PFSK-1 (cell line): ENCODE measurements around the gene PRR33.

Source experiments
- FOXP2 ChIP-seq: optimal IDR thresholded peaks from 2 replicates; pipeline ENCODE3; 2011; ENCODE audit warnings: borderline replicate concordance, control low read depth, inconsistent platforms; ENCODE audit not compliant: insufficient read depth; ENCODE audit errors: extremely low read length, extremely low read depth
- POLR2AphosphoS5 ChIP-seq: IDR thresholded peaks from 2 replicates; pipeline ENCODE4 v1.6.1; 2012; ENCODE audit warnings: low read depth, mild to moderate bottlenecking, control low read depth, low read length, moderate library complexity
- SIN3A ChIP-seq: IDR thresholded peaks from 2 replicates; pipeline ENCODE4 v1.6.1; 2012; ENCODE audit warnings: mild to moderate bottlenecking, low read length, moderate library complexity, borderline replicate concordance; ENCODE audit not compliant: insufficient read depth
- TAF1 ChIP-seq: IDR thresholded peaks from 2 replicates; pipeline ENCODE4 v1.6.1; 2012; ENCODE audit warnings: low read length, control low read depth, borderline replicate concordance; ENCODE audit not compliant: insufficient read depth
- TF ChIP-seq, protein P1 (sequence below), 2 experiments: IDR thresholded peaks; 2 replicates each; pipeline versions ENCODE4 v1.6.1 to v1.8.0; 2011 to 2012; ENCODE audit warnings: low read depth in 2 of 2, low read length in 2 of 2, control low read depth in 1 of 2, inconsistent platforms in 1 of 2, mild to moderate bottlenecking in 1 of 2, moderate library complexity in 1 of 2; ENCODE audit not compliant: insufficient read depth in 1 of 2

Gene PRR33

DNA sequence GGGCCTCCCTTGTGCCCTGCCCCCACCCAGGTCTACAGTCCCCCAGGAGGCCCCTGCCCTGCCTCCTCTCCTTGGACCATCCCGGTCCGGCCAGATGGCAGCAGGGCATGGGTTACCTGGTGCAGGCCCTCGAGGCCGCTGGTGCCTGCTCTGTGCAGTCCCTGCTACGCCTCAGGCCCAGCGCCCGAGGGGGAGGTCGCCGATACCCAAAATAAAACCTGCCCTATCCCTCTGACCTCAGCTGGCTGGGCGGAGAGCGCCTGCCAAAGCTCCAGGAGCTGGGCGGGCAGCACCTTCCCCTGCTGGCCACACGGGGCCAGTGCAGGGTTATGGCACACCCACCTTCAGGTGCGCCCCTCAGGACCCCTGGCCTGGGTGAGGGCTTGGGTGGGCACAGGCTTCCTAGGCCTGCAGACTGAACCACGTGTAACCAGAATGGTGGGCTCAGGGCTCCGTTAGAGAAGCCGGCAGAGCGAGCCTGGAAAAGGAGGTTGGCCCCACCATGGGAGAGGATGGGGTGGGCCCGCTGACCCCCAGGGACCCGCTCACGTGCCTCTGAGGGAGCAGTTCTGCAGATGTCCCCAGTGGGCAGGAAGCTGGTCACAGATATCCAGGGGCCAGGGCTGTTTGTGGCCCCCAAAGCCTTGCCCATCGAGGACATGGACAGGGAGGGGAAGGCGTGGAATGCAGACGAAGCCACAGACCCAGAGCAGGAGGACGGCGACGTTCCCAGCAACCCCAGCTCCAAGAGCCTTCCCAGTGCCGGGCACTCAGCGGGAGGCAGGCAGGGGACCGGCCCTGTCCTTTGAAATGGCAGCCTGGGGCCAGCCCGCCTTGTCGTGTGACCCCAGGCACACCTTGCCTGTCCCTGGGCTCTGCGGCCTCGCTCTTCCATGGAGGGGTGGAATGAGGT lies 26.1 kb upstream of the PRR33 start:
- TF ChIP-seq SIN3A (no peak), TAF1 (no peak), POLR2AphosphoS5 (no peak), FOXP2 (no peak)
- TF ChIP-seq, protein P1, sequence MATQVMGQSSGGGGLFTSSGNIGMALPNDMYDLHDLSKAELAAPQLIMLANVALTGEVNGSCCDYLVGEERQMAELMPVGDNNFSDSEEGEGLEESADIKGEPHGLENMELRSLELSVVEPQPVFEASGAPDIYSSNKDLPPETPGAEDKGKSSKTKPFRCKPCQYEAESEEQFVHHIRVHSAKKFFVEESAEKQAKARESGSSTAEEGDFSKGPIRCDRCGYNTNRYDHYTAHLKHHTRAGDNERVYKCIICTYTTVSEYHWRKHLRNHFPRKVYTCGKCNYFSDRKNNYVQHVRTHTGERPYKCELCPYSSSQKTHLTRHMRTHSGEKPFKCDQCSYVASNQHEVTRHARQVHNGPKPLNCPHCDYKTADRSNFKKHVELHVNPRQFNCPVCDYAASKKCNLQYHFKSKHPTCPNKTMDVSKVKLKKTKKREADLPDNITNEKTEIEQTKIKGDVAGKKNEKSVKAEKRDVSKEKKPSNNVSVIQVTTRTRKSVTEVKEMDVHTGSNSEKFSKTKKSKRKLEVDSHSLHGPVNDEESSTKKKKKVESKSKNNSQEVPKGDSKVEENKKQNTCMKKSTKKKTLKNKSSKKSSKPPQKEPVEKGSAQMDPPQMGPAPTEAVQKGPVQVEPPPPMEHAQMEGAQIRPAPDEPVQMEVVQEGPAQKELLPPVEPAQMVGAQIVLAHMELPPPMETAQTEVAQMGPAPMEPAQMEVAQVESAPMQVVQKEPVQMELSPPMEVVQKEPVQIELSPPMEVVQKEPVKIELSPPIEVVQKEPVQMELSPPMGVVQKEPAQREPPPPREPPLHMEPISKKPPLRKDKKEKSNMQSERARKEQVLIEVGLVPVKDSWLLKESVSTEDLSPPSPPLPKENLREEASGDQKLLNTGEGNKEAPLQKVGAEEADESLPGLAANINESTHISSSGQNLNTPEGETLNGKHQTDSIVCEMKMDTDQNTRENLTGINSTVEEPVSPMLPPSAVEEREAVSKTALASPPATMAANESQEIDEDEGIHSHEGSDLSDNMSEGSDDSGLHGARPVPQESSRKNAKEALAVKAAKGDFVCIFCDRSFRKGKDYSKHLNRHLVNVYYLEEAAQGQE (IDR thresholded peaks at IDR 0.05; ENCODE audit: insufficient read depth in 1 of 2, low read depth in 2 of 2, low read length in 2 of 2), result no peak

DNA sequence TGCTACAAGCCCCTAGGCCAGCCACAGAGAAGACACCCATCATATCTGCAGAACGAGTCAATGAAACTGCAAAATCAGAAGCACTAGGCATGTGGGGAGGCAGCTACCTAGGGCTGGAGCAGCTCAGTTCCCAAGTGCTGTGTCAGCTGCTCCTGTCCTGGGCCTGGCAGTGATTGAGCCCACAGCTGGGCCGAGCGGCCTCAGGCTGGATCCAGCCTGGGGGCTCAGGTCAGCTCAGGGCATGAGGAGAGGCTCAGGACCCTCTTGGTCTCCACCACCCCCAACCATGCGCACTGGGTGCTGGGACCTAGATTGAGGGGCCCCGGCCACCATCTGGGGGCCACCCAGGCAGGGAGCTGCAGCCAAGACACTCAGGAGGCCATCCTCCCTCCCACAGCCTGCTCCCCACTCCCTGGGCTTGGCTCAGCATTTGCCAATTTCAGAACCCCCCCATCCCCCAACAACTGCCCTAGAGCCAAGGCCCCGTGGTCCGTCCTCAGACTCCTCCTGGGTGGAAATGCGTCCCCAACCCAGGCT lies 25.4 kb upstream of the PRR33 start:
- no peak for TF ChIP-seq TAF1
- no peak for TF ChIP-seq FOXP2
- TF ChIP-seq POLR2AphosphoS5, result no peak
- TF ChIP-seq, protein P1 (IDR thresholded peaks at IDR 0.05; ENCODE audit: insufficient read depth in 1 of 2, low read depth in 2 of 2, low read length in 2 of 2), result no peak
- TF ChIP-seq SIN3A, result no peak

DNA sequence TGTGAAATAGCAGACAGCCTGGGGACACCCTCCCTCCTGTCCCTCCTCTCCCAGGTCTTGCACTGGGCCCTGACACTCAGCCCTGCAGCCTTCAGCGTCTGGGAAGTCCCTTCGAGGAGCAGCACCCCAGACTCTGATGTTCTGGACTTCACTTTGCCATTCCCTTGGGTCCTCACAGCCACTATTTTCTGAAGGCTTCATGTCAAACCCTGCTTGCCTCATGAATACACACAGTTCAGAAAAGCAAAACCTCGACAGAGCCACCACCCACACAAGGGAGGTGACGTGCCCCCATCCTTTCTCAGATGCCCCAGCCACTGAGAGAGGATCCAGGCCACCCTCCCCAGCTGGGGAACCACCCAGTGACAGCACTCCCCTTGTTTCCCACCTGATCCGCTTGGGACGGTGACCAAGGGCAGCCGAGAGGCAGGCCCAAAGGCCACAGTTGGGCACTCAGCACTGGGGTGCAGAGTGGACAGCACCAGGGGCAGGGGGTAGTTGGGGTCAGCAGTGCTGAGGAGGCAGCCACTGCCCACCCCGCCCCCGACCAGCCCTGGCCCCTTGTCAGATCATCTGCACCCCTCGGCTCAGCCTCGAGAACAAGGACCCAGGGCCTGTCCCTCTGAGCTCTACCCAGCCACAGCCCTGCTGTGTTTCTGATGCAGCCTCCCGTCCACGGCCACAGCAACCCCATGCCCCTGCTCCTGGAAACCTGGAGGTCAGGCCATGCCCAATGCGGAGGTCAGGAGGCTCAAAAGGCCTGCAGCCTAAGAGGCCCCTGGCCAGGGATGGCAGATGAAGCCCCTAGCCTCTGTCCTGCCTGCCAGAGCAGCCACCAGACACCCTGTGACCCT lies 24.7 kb upstream of the PRR33 start:
- TF ChIP-seq, protein P1 (IDR thresholded peaks at IDR 0.05; ENCODE audit: insufficient read depth in 1 of 2, low read depth in 2 of 2, low read length in 2 of 2), result no peak
- peak; percentile 65 for TF ChIP-seq POLR2AphosphoS5

DNA sequence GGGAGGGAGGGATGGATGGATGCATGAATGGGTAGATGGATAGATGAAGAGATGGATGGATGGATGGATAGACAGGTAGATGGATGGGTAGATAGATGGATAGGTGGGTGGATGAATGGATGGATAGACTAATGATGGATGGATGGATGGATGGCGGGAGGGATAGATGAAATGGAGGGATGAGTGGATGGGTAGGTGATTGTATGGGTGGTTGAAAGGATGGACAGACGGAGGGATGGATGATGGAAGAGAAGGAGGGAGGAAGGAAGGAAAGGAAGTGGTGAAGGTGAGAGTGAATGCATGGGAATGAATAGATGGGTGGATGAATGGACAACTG lies 24.1 kb upstream of the PRR33 start:
- TF ChIP-seq, protein P1 (IDR thresholded peaks at IDR 0.05; ENCODE audit: insufficient read depth in 1 of 2, low read depth in 2 of 2, low read length in 2 of 2), result no peak
- TF ChIP-seq FOXP2 (no peak), SIN3A (no peak), POLR2AphosphoS5 (no peak), TAF1 (no peak)
